Activated CD4-positive, alpha-beta T cell treated with anti-CD3 and anti-CD28 coated beads, Interleukin-2, Interleukin-4, amounts not matched to agents 100 ng/mL and 50 ng/mL, durations not matched to agents 16 hours and 8 hours (primary cell): ENCODE data around the gene ARHGEF25.
"Not testable (repeated sequence)": the region's sequence is repeated elsewhere in the genome, so short reads cannot be mapped to it uniquely, and the experiment has no call there.

ENCODE experiments used
- DNase-seq: peaks from one replicate; pipeline ENCODE4 v3.0.0-alpha.2; 2020; ENCODE audit warnings: low spot score

Gene ARHGEF25

GRCh38 chr12:57611108-57611826 lies at the start of gene ARHGEF25:
Gene ARHGEF25, plus strand, starts transcription at chr12:57611435. Its CDS starts 460 bp downstream, at chr12:57611895.
- DNase-seq: no peak

- no peak for DNase-seq
These were observed 47.9 kb upstream of the ARHGEF25 start for GRCh38 chr12:57563358-57563757.

GRCh38 chr12:57564178-57564740 lies 47.0 kb upstream of the ARHGEF25 start:
- DNase-seq: no peak

- DNase-seq: no peak
These were observed 42.4 kb upstream of the ARHGEF25 start for GRCh38 chr12:57568838-57569237.

GRCh38 chr12:57569858-57570257 lies 41.4 kb upstream of the ARHGEF25 start:
- DNase-seq: no peak

GRCh38 chr12:57570438-57570837 lies 40.8 kb upstream of the ARHGEF25 start:
- not testable (repeated sequence) for DNase-seq

GRCh38 chr12:57571926-57572762 lies 39.1 kb upstream of the ARHGEF25 start:
- no peak for DNase-seq

GRCh38 chr12:57574795-57575194 lies 36.4 kb upstream of the ARHGEF25 start:
- DNase-seq: no peak

- no peak for DNase-seq
These were observed 35.2 kb upstream of the ARHGEF25 start for GRCh38 chr12:57575771-57576612.

- no peak for DNase-seq
These were observed 34.5 kb upstream of the ARHGEF25 start for GRCh38 chr12:57576613-57577160.

GRCh38 chr12:57577981-57578758 lies 33.1 kb upstream of the ARHGEF25 start:
- DNase-seq: no peak

GRCh38 chr12:57579011-57579410 lies 32.2 kb upstream of the ARHGEF25 start:
- DNase-seq: no peak

- DNase-seq: no peak
These were observed 31.4 kb upstream of the ARHGEF25 start for GRCh38 chr12:57579677-57580465.

- no peak for DNase-seq
These were observed 30.8 kb upstream of the ARHGEF25 start for GRCh38 chr12:57580466-57580795.

GRCh38 chr12:57581802-57582201 lies 29.4 kb upstream of the ARHGEF25 start:
- no peak for DNase-seq

GRCh38 chr12:57582440-57582839 lies 28.8 kb upstream of the ARHGEF25 start:
- no peak for DNase-seq

GRCh38 chr12:57583008-57583831 lies 28.0 kb upstream of the ARHGEF25 start:
- peak; percentile 85 for DNase-seq

- no peak for DNase-seq
These were observed 27.2 kb upstream of the ARHGEF25 start for GRCh38 chr12:57584050-57584449.

- DNase-seq: no peak
These were observed 26.5 kb upstream of the ARHGEF25 start for GRCh38 chr12:57584690-57585089.
